GM12874 (cell line): Measurements from ENCODE around the gene SNHG17.

Source experiments
- TF ChIP-seq, protein P1 (sequence below): IDR thresholded peaks from 2 replicates; pipeline ENCODE4 v1.5.1; 2011; ENCODE audit warnings: low read depth, mild to moderate bottlenecking, control low read depth, low read length, moderate library complexity; ENCODE audit not compliant: insufficient read depth

SNHG17 gene

GRCh38 chr20:38441916-38442315, 6.8 kb upstream of the SNHG17 start:
- TF ChIP-seq, protein P1, sequence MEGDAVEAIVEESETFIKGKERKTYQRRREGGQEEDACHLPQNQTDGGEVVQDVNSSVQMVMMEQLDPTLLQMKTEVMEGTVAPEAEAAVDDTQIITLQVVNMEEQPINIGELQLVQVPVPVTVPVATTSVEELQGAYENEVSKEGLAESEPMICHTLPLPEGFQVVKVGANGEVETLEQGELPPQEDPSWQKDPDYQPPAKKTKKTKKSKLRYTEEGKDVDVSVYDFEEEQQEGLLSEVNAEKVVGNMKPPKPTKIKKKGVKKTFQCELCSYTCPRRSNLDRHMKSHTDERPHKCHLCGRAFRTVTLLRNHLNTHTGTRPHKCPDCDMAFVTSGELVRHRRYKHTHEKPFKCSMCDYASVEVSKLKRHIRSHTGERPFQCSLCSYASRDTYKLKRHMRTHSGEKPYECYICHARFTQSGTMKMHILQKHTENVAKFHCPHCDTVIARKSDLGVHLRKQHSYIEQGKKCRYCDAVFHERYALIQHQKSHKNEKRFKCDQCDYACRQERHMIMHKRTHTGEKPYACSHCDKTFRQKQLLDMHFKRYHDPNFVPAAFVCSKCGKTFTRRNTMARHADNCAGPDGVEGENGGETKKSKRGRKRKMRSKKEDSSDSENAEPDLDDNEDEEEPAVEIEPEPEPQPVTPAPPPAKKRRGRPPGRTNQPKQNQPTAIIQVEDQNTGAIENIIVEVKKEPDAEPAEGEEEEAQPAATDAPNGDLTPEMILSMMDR = no peak

DNA sequence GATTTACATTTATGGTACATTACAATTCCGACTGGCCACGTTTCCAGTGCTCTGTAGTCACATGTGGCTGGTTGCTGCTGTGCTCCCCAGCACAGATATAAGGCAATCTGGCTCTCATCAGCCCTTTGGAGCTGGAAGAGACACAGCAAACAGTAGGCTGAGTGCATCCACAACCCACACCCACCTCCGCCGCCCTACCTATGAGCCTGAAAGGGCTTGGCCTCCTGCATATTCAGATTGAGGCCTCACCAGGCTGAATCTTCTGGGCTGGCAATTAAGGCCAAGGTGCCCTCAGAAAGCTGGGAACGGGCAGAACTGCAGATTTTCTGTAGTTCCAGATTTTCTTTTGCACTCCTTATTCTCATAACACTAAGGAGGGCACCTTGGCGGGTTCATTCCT, 2.7 kb upstream of the SNHG17 start:
- TF ChIP-seq, protein P1 = no peak

DNA sequence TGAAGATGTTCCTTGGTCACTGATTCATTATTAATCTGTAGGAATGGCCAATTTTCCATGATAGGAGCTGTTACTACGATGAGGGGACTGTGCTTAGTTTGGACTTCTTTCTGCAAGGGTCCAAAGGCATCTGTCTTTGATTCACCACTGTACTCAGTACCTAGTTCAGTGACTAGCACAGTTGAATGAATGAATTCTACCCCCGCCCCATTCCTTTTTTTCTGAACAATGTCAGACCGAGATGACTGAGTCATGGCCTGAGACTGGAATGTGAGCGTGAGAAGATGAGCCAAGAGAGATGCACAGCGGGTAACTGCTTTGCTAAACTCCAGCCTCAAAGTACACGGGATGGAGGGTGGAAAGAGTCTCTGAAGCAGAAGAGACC, 419 bp upstream of the SNHG17 start:
- TF ChIP-seq, protein P1 = no peak

DNA sequence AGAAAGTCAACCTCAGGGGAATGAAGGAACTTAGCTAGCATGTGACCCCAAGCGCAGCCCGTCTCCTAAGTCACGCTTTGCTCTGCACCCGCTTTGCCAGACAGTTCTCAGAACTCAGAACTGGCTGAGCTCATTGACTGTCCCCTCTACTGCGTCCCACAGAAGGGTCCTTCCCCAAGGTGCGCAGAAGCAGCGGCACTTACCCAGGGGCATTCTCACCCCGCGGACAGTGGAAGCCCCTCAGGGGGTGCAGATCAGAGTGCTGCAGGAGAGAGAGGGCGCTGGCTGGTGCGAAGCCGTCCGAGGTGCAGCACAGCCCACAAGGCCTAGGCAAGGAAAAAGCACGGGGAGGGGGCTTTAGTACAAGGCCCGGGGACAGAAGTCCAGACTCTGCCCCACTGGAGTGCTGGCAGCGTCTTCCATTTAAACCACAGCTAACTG, 807 bp downstream of the SNHG17 start:
- TF ChIP-seq, protein P1 = no peak

DNA sequence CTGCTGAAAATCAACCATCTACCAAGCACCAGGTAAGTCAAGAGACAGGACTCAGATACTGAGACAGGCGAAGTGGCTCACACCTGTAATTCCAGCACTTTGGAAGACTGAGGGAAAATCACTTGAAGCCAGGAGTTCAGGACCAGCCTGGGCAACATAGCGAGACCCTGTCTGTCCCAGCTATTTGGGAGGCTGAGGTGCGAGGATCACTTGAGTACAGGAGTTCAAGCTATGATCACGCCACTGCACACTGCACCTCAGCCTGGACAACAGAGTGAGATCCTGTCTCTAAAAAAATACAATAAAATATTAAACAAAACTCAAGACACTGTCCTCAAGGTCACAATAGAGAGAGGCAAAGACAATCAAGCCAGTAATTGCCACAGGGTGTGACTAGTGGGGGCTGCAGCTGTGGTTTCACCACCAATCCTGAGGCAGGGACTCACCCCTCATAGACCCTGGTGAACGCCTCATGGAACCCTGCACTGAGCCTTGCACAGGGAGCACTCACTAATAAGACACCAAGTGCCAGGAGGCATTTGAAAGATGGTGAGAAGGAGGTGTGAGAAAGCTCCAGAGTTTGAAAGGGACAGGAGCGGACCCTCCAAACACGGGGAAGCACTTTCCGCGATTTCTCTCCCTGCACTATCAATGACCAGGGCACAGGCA, 1.7 kb downstream of the SNHG17 start:
- TF ChIP-seq, protein P1 = no peak

- TF ChIP-seq, protein P1 = no peak
Observed at GRCh38 chr20:38432292-38432691, 2.8 kb downstream of the SNHG17 start.

DNA sequence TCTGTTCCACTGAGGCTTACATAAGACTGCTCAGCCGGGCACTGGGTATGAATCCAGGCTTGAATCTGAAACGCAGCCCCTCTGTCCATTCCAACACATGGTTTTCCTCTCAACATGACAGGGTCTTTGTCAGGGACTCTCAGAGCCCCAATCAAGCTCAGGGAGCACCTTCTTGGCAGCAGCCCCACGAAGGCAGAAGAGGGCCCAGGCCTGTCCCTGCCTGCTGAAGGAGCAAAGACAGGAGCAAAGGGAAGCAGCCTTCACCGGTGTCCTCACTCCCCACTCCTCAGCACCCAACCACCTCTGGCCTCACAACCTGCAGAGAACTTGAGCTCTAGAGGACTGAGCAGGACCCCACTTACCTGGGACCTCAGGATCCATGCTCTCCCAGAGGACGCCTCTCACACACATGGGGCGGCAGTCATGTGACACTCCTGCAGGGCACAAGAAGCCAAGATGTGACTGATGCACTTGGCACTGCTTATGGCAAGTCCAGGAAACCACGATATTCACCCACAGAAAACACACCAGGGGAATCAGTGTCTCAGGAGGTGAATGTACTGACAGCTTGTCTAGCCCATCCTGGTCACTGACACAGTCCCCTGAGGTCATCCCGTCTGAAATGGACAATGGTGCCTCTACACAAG, 4.3 kb downstream of the SNHG17 start:
- TF ChIP-seq, protein P1 = no peak
